Transverse colon (tissue), 4 donors: ENCODE results near the gene ARSI. TPM values are rescaled to one million over a fixed set of nuclear protein-coding genes. Genes with fewer than 3 reads are reported as not detected.
A peak's percentile ranks its signal among the peaks of the same experiment; 100 is the strongest.

Source experiments
- DNase-seq: peaks from one replicate; pipeline ENCODE4 v3.0.0-alpha.2; 2019
- H3K27ac ChIP-seq, 4 donors: fragments of 200-600 bp; sonication (generic); 2 replicates each; pipeline ENCODE4 v1.5.1; 2016 to 2018; ENCODE audit warnings: inconsistent platforms in 4 of 4
- H3K27me3 ChIP-seq: fragments of 200-600 bp; sonication (generic); 2 replicates; pipeline ENCODE4 v1.5.1; 2017; ENCODE audit warnings: inconsistent platforms
- H3K36me3 ChIP-seq, 4 donors: fragments of 200-600 bp; sonication (generic); 2 replicates each; pipeline ENCODE4 v1.5.1; 2017 to 2019; ENCODE audit warnings: inconsistent platforms in 4 of 4
- H3K4me1 ChIP-seq, 4 donors: fragments of 200-600 bp; sonication (generic); 2 replicates each; pipeline ENCODE4 v1.5.1; 2017 to 2020; ENCODE audit warnings: inconsistent platforms in 4 of 4
- H3K4me3 ChIP-seq, 4 donors: fragments of 200-600 bp; sonication (generic); 1 replicate in 1 of 4; 2 replicates in 3 of 4; pipeline versions ENCODE4 v1.5.1 to v1.6.1; 2017 to 2019; ENCODE audit warnings: inconsistent platforms in 4 of 4
- H3K9me3 ChIP-seq, 2 donors: fragments of 200-600 bp; sonication (generic); 2 replicates each; pipeline ENCODE4 v1.5.1; 2017 to 2019; ENCODE audit warnings: inconsistent platforms in 2 of 2
- EP300 ChIP-seq: sonication (generic); formaldehyde crosslinking; IDR thresholded peaks from one replicate; pipeline ENCODE4 v1.6.1; 2017; ENCODE audit warnings: antibody characterized with exemption, low read depth
- POLR2A ChIP-seq: fragments of 450-650 bp; IDR thresholded peaks from one replicate; pipeline ENCODE4 v1.6.1; 2016; ENCODE audit warnings: antibody characterized with exemption, mild to moderate bottlenecking, moderate library complexity
- POLR2AphosphoS5 ChIP-seq, 3 donors: sonication (generic); formaldehyde crosslinking; IDR thresholded peaks; one replicate each; pipeline ENCODE4 v1.6.1; 2016; ENCODE audit warnings: antibody characterized with exemption in 3 of 3
- WGBS, 2 donors: methylation state at CpG; one replicate each; pipeline ENCODE4 v1.1.5; 2018; ENCODE audit warnings: low coverage in 1 of 2; 5-methylcytosine and 5-hydroxymethylcytosine counted together
- in situ Hi-C, 4 donors: fragments of 200-750 bp; cut with MboI; loops; one replicate each; pipeline versions ENCODE4 v1.15.0 to v1.15.1; 2017; ENCODE audit warnings: low sequenced_read_pairs in 3 of 4, low pct_ligation_motif_present in 1 of 4, low pct_unique_long_range_greater_than_20kb in 1 of 4
- intact Hi-C: fragments of 100-400 bp; cut with DNase I; formaldehyde crosslinking; loops from one replicate; pipeline ENCODE4 v1.15.1; 2023; ENCODE audit warnings: low total_unique reads
- total RNA-seq, 4 donors: library from RNA; depleted of rRNA; stranded (reverse); fragments of >200 nt; gene quantifications; one replicate each; pipeline ENCODE4 v1.1.0, GENCODE V29; 2016
- TF ChIP-seq, protein P1 (sequence below), 5 experiments: fragments of 200-600 bp in 3 of 5; fragments of 450-650 bp in 2 of 5; sonication (generic) in 3 of 5; IDR thresholded peaks; 1 replicate in 2 of 5; 2 replicates in 3 of 5; pipeline ENCODE4 v1.5.1; 2016 to 2017; ENCODE audit warnings: antibody characterized with exemption in 5 of 5, inconsistent platforms in 3 of 5, mild to moderate bottlenecking in 2 of 5, moderate library complexity in 1 of 5

Gene ARSI
- total RNA-seq, 4 donors from 2014 or later: 0.48 to 1.6 TPM; not detected in 2

DNA sequence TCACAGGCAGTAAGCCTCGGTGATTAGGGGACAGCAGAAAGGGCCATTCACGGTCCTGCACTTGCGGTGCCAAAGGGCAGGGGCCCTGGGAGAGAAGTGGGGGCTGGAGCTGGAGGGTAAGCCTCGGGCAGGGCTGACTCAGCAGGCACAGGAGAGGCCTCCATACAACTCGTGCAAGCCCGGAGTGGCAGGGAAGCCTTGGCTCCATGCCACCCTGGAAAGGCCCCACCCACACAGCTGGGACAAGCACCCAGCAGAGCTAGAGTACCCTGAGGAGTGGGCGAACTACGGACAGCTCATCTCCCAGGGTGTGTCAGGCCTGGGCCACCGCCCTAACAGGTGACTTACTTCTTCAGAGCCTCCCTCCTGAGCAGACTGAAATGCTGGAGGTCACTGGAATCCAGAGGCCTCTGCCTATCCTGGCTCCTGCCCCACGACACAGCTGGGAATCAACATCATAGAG lies 7.5 kb downstream of the ARSI start:
- DNase-seq: peak; percentile 48
- in situ Hi-C loops: no loop called here
- WGBS, 2 donors: 0 to 32% methylated on average over 1 to 10 of the region's 10 CpGs
- Histone ChIP-seq H3K27ac (no peak overlapping the region), H3K9me3 (no peaks in the 10 kb centered on the region), H3K36me3 (no peaks in the 10 kb centered on the region), H3K27me3 (no peaks in the 10 kb centered on the region), H3K4me3 (no peak overlapping the region), H3K4me1 (peaks cover 0 to 14% (median 0%) of the 10 kb centered on the region in 4 donors)
- TF ChIP-seq POLR2AphosphoS5 (IDR thresholded peaks at IDR 0.05) (no peak), POLR2A (no peak), EP300 (no peak)
- TF ChIP-seq, protein P1, sequence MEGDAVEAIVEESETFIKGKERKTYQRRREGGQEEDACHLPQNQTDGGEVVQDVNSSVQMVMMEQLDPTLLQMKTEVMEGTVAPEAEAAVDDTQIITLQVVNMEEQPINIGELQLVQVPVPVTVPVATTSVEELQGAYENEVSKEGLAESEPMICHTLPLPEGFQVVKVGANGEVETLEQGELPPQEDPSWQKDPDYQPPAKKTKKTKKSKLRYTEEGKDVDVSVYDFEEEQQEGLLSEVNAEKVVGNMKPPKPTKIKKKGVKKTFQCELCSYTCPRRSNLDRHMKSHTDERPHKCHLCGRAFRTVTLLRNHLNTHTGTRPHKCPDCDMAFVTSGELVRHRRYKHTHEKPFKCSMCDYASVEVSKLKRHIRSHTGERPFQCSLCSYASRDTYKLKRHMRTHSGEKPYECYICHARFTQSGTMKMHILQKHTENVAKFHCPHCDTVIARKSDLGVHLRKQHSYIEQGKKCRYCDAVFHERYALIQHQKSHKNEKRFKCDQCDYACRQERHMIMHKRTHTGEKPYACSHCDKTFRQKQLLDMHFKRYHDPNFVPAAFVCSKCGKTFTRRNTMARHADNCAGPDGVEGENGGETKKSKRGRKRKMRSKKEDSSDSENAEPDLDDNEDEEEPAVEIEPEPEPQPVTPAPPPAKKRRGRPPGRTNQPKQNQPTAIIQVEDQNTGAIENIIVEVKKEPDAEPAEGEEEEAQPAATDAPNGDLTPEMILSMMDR (IDR thresholded peaks at IDR 0.05): no peak
- intact Hi-C loops: no loop called here

DNA sequence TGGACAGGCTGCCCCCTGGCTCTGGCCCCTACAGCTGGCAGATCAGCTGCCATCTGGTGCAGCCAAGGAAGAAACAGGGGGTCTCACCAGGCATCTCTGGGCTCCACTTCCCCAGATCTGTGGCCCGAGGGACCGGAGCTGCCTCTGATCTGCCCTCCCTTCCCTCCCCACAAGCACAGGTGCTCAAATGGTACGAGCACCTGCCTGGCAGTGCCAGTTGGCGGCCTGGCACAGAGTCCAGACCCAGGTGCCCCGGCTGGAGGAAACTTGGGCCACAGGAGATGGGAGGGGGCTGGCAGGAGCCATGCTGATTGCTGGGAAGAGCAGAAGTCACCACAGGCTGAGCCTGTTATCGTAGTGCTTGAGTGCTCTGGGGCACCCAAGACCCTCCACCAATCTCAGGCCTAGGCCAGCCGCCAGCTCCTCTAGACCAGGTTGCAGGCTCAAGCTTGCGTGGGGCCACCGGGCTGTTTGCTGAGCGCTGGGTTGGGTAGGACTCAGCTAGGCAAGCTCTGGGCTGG lies 8.1 kb downstream of the ARSI start:
- H3K36me3 ChIP-seq: no peaks in the 10 kb centered on the region
- intact Hi-C loops: no loop called here
- peaks cover 0 to 11% (median 0%) of the 10 kb centered on the region in 4 donors for H3K4me1 ChIP-seq
- in situ Hi-C loops: no loop called here
- WGBS, 2 donors: 96% methylated on average over 7 of the region's 10 CpGs; no CpG with 5 or more reads in 1 of the 2 donors
- DNase-seq: no peak
- H3K27me3 ChIP-seq: no peaks in the 10 kb centered on the region
- no peaks in the 10 kb centered on the region for H3K9me3 ChIP-seq
- TF ChIP-seq POLR2AphosphoS5 (IDR thresholded peaks at IDR 0.05) (no peak), POLR2A (no peak), EP300 (no peak)
- TF ChIP-seq, protein P1 (IDR thresholded peaks at IDR 0.05): no peak
- H3K27ac ChIP-seq: no peak overlapping the region
- no peak overlapping the region for H3K4me3 ChIP-seq

DNA sequence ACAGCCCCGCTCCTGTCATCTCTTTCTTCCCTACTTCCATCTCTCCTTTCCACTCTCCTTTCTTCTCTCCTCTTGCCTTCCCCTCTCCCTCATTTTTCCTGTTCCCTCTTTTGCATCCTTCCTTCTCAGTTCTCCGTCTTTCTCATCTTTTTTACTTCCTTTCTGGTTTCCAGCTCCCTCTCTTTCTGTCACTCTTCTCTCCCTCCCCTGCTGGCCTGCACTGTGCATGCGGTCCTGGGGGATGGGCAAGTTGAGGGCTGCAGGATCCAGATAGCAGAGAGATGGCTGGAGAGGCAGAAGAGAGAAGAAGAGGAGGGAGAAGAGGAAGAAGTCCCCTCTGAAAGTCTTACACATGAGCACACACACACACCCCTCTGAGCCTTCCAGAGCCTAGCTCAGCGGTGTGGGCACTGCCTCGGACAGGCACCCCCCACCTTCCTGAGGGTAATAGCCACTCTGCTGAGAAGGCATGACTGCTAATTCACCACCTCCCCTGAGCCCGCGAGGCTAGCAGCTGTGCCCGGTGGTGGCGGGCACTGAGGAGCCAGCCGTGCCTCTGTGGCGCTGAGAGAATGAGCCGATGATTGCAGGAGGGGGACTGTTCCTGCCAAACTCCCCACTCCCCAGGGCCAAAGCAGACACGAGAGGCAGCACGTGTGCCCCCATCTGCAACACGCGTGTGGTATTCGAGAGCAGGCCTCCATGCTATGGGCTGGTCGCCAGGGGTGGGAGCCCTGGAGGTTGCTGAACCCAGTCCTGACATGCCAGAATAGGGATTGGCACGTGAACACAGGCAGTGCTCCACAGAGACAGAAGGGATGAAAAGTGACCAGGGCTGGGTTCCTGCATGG lies 9.4 kb downstream of the ARSI start:
- Histone ChIP-seq H3K4me1 (peaks cover 0 to 8% (median 0%) of the 10 kb centered on the region in 4 donors), H3K36me3 (no peaks in the 10 kb centered on the region), H3K4me3 (no peak overlapping the region), H3K27ac (no peak overlapping the region), H3K9me3 (no peaks in the 10 kb centered on the region), H3K27me3 (no peaks in the 10 kb centered on the region)
- WGBS, 2 donors: 90 to 93% methylated on average over 2 to 18 of the region's 19 CpGs
- intact Hi-C loops (no loop called here), in situ Hi-C loops (no loop called here)
- TF ChIP-seq POLR2AphosphoS5 (IDR thresholded peaks at IDR 0.05): no peak
- TF ChIP-seq, protein P1 (IDR thresholded peaks at IDR 0.05): no peak
- TF ChIP-seq EP300: no peak
- TF ChIP-seq POLR2A: no peak
- no peak for DNase-seq
